Activated T-helper 17 cell treated with anti-CD3 and anti-CD28 coated beads, Interleukin-2, amount 50 U/mL, for 72 hours (primary cell): ENCODE data around the gene JOSD2. TPM values are rescaled to one million over a fixed set of nuclear protein-coding genes. Genes with fewer than 3 reads are reported as not detected.
A peak's percentile ranks its signal among the peaks of the same experiment; 100 is the strongest.

ENCODE experiments used
- ATAC-seq: fragments of 150-1000 bp; cut with Tn5 transposase; replicated peaks from 2 replicates; pipeline ENCODE4 v1.10.0; 2021; ENCODE audit warnings: mild to moderate bottlenecking, moderate library complexity
- H3K27ac Mint-ChIP-seq: one replicate; pipeline ENCODE4 v1.8.0; 2022; ENCODE audit warnings: mixed read lengths
- H3K27me3 Mint-ChIP-seq: one replicate; pipeline ENCODE4 v1.8.0; 2022; ENCODE audit warnings: mixed read lengths
- H3K36me3 Mint-ChIP-seq: one replicate; pipeline ENCODE4 v1.8.0; 2022; ENCODE audit warnings: low read depth, mild to moderate bottlenecking, mixed read lengths
- H3K4me1 Mint-ChIP-seq: one replicate; pipeline ENCODE4 v1.8.0; 2022; ENCODE audit warnings: mixed read lengths
- H3K4me3 Mint-ChIP-seq: one replicate; pipeline ENCODE4 v1.8.0; 2022; ENCODE audit warnings: mild to moderate bottlenecking, mixed read lengths
- H3K9me3 Mint-ChIP-seq: one replicate; pipeline ENCODE4 v1.8.0; 2022; ENCODE audit warnings: mixed read lengths
- total RNA-seq, 2 donors: library from RNA; stranded (reverse); gene quantifications; one replicate each; pipeline ENCODE4 v1.2.3, GENCODE V29; 2022

The JOSD2 gene
- total RNA-seq, 2 donors from 2014 or later, result 37.5 to 45.8 TPM

DNA sequence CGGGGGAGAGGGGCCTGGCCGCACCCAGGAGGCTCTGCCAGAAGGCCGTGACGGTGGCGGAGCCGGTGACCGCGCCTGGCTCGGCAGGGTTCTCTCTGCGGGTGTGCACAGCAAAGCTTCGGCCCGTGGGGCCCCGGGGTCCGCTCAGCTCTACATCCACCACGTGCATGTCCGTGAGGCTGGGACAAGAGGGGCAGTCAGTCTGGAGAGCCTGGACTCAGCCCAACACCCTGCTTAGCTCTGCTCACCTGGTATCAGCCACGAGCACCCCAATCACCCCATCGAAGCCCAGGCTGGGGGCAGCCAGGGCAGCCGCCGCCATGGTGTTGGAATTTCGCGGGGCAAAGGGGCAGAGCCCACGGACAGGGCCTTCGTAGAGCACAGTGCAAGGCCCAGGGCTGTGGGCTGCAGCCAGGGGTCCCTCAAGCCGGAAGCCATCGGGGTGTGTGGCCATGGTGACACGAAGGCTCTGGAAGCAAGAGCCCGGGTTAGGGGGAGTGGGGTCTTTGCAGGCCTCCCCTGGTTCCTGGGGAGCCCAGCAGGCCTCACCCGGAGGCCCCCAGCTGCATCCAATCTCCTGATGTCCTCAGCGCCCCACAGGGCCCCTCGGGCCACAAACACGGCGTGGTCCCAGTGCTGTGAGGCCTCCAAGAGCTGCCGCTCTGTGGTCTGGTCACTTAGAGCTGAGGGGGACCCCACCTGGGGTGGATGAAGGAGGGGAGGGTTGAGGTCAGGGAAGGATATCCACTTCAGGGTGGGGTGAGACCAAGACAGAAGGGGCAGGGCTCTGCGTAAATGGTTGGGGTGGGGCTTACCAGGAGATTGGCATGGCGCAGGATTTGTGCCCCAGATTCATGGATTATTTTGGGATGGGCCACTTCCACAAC, 1.4 kb upstream of the JOSD2 start:
- peaks cover 21% of the 10 kb centered on the region for H3K4me1 Mint-ChIP-seq
- H3K36me3 Mint-ChIP-seq, result peaks cover 26% of the 10 kb centered on the region
- no peaks in the 10 kb centered on the region for H3K9me3 Mint-ChIP-seq
- peak overlapping the region; percentile 86 for H3K4me3 Mint-ChIP-seq
- ATAC-seq, result no peak
- no peaks in the 10 kb centered on the region for H3K27me3 Mint-ChIP-seq
- H3K27ac Mint-ChIP-seq, result peak overlapping the region; percentile 96

DNA sequence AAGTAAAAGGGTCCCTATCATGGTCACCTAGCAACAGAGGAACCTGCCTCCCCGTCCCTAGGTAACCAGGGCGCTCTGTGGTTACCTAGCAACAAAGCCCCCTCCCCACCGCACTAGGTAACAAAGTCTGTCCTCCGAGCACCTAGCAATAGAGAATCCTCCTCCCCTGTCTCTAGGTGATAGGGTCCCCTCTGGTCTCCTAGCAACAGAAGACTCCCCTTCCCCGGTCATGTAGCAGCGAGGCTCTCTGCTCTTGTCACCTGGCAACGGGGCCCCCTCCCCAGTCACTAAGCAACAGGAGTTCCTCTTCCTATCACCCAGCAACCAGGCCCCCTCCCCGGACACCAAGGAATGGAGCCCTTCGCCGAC, 307 bp downstream of the JOSD2 start:
- no peak for ATAC-seq
- H3K27me3 Mint-ChIP-seq, result no peaks in the 10 kb centered on the region
- H3K4me3 Mint-ChIP-seq, result peak overlapping the region; percentile 86
- peak overlapping the region; percentile 96 for H3K27ac Mint-ChIP-seq
- peaks cover 28% of the 10 kb centered on the region for H3K4me1 Mint-ChIP-seq
- H3K36me3 Mint-ChIP-seq, result peaks cover 26% of the 10 kb centered on the region
- H3K9me3 Mint-ChIP-seq, result no peaks in the 10 kb centered on the region

DNA sequence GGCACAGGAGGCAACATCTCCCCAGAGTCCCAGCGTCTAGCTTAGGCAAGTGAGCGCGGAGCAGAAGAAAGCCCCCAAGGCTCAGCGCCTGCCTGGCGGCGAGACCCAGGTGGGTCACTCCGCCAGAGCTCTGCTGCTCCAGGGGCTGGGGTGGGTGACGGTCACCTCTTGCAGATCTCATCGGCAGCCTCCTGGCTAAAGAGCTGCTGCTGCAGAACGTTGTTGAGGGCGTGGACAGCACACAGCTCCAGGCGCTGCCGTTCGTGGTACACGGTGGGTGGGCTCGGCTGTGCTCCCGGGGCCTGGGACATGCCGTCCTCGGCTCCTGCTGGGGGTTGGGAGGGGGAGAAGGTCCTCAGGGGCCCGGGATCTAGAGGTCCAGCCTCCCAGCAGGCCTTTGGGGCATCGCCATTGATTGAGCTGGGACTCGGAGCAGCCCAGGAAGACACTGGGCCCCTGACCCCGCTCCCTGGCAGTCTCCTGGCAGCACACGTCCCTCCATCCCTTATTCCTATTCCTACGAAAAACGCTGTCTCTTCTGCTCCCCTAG, 795 bp downstream of the JOSD2 start:
- peaks cover 28% of the 10 kb centered on the region for H3K4me1 Mint-ChIP-seq
- no peaks in the 10 kb centered on the region for H3K9me3 Mint-ChIP-seq
- H3K4me3 Mint-ChIP-seq, result peak overlapping the region; percentile 86

DNA sequence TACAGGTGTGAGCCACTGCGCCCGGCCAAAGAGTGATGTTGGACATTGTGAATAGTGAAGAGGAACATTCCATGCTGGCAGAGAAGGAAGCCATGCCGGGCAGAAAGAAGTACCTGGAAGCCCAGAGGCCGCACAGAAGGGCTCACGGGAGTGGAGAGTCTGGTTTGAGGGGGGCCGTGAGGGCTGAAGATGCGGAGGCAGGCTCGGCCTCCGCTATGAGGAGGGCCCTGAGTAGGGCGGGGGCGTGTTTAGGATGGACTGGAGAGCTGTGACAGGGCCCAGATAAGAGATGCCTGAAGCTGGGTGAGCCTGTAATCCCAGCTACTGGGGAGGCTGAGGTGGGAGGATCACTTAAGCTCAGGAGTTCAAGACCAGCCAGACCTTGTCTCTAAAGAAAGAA, 1.6 kb downstream of the JOSD2 start:
- peak overlapping the region; percentile 55 for H3K27ac Mint-ChIP-seq
- H3K27me3 Mint-ChIP-seq, result no peaks in the 10 kb centered on the region
- H3K36me3 Mint-ChIP-seq, result peaks cover 26% of the 10 kb centered on the region
- no peaks in the 10 kb centered on the region for H3K9me3 Mint-ChIP-seq
- ATAC-seq, result no peak
- peak overlapping the region; percentile 86 for H3K4me3 Mint-ChIP-seq
- H3K4me1 Mint-ChIP-seq, result peaks cover 28% of the 10 kb centered on the region

More for the DNA sequence above, 795 bp downstream of the JOSD2 start:
- no peaks in the 10 kb centered on the region for H3K27me3 Mint-ChIP-seq
- no peak for ATAC-seq
- H3K27ac Mint-ChIP-seq, result peak overlapping the region; percentile 96
- peaks cover 26% of the 10 kb centered on the region for H3K36me3 Mint-ChIP-seq

DNA sequence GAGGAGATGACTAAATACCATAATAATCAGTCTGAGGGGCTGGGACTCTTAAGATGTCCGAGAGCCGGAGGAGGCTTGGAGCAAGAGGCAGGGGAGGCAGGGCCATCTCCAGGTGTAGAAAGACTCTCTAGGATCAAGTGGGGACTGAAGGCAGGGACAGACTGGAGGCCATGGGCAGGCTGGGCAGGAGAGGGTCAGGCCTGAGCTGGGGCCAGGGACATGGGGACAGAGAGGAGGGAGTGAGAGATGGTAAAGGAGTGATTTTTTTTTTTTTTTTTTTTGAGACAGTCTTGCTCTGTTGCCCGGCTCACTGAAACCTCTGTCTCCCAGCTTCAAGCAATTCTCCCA, 2.2 kb downstream of the JOSD2 start:
- ATAC-seq, result no peak
- Mint-ChIP-seq H3K27ac (peak overlapping the region; percentile 55), H3K9me3 (no peaks in the 10 kb centered on the region), H3K36me3 (peaks cover 26% of the 10 kb centered on the region), H3K4me1 (peaks cover 28% of the 10 kb centered on the region), H3K27me3 (no peaks in the 10 kb centered on the region), H3K4me3 (peak overlapping the region; percentile 86)

DNA sequence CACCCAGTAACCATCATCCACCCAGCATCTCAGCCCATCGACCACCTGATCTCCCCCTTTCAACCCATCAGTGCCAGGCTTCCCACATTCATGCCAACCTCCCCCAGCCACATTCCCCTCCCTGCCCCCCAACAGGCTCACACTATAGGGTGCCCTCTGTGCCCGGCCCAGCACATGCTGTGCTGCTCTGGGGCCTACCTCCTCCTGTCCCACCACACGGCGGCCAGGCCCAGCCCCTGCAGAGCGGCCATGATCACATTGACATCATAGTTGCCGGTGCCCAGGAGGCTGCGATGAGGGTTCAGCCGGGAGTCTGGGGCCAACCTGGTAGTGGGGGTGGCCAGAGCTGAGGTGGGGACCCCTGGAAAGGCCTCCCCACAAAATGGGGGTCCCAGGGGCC, 3.6 kb downstream of the JOSD2 start:
- Mint-ChIP-seq H3K9me3 (no peaks in the 10 kb centered on the region), H3K27ac (peak overlapping the region; percentile 55), H3K4me1 (peaks cover 28% of the 10 kb centered on the region), H3K4me3 (no peak overlapping the region), H3K36me3 (peaks cover 26% of the 10 kb centered on the region), H3K27me3 (no peaks in the 10 kb centered on the region)
- ATAC-seq, result no peak

DNA sequence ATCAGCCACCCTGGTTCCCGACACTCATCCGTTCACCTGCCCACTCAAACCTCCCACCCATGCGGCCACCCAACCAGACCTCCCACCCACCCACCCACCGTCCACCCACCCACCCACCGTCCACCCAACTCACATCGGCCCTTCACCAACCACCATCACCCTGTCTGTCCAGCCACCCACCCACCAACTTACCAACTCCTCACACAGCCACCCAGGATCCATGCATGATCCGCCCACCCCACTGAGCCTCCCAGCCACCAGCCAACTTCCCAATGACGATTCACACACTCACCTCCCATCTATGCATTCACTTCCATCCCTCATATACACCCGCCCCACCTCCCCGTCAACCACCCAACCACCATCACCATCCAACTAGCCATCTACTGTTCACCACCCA, 4.3 kb downstream of the JOSD2 start:
- Mint-ChIP-seq H3K27me3 (no peaks in the 10 kb centered on the region), H3K4me3 (no peak overlapping the region), H3K27ac (no peak overlapping the region), H3K4me1 (peaks cover 28% of the 10 kb centered on the region), H3K9me3 (no peaks in the 10 kb centered on the region), H3K36me3 (peaks cover 26% of the 10 kb centered on the region)
- ATAC-seq, result no peak

DNA sequence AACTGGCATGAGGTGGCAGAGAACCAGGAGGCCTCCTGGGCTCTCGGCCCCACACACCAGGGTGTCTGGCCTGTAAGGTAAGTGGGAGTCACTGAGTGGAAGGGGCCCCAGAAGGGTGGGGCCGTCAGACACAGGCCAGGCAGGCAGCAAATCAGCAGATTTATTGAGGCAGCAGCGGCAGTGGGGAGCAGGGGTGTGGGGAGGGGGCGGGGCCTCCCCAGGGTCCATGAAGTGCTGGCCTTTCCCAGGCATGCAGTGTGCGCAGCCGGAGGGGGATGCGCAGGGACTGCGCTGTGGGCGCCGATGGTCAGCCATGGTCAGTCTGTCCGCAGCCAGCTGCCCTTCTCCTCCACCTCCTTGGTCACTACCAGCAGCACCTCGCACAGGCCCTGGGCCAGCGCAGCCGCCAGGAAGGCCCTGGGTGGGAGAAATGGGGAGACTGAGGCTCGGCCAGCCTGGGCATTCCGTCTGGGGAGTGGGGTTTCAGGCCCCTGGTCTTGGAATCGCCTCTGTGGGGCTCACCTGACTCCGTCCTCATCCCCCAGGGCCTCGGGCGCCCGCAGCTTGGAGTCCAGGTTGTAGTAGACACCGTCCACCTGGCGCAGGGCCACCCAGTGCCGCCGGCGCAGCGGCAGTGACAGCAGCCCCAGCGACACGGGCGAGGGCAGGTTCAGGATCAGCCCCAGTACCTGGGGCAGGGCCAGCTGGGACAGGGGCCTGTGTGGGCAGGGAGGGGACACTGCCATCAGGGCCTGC, 5.0 kb downstream of the JOSD2 start:
- H3K9me3 Mint-ChIP-seq, result no peaks in the 10 kb centered on the region
- no peak overlapping the region for H3K4me3 Mint-ChIP-seq
- peaks cover 22% of the 10 kb centered on the region for H3K4me1 Mint-ChIP-seq
- H3K36me3 Mint-ChIP-seq, result peaks cover 19% of the 10 kb centered on the region
- H3K27me3 Mint-ChIP-seq, result no peaks in the 10 kb centered on the region
- no peak overlapping the region for H3K27ac Mint-ChIP-seq
- ATAC-seq, result no peak

DNA sequence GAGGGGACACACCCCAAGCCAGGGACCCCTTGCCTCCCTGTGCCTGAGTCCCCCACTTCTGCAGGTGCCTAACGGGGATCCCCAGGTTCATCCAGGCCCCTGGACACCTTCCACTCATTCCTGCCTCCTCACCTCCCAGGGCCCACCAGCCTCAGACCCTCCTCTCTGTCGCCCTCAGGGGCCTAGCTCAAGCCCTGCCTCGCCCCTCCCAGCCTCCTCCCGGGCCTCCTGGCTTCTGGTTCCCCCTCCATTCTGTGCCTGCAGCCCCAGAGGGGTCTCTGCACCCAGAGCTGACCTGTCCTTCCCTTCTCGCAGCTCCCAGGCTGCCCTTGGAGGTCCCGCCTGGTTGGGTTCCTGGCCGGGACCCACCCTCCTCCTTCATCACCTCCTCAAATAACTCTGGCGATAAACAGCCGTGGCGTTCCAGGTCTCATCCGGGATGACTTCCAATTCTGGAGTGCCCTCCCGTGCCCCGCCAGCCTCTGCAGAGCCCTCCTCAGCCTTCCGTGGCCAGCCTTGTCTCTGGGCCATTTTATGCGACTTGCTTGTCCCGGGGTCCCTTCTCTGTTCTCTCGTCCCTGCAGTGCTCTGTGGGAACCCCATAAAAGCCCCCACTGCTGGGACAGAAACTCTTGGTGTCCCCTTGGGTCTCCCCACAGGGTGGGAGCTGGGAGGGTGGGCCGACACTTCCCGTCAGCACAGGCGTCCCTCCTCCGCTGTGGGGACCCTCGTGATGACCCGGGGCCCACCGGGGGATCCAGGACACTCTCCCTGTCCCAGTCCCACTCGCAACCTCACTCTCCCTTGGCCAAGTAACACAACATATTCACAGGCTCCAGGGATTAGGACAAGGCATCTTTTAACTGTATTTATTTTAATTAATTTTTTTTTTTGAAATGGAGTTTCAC, 9.2 kb downstream of the JOSD2 start:
- no peaks in the 10 kb centered on the region for H3K9me3 Mint-ChIP-seq
- no peaks in the 10 kb centered on the region for H3K36me3 Mint-ChIP-seq
- no peak overlapping the region for H3K4me3 Mint-ChIP-seq
- peaks cover 1% of the 10 kb centered on the region for H3K4me1 Mint-ChIP-seq
- ATAC-seq, result no peak
- no peaks in the 10 kb centered on the region for H3K27me3 Mint-ChIP-seq
- H3K27ac Mint-ChIP-seq, result no peak overlapping the region

DNA sequence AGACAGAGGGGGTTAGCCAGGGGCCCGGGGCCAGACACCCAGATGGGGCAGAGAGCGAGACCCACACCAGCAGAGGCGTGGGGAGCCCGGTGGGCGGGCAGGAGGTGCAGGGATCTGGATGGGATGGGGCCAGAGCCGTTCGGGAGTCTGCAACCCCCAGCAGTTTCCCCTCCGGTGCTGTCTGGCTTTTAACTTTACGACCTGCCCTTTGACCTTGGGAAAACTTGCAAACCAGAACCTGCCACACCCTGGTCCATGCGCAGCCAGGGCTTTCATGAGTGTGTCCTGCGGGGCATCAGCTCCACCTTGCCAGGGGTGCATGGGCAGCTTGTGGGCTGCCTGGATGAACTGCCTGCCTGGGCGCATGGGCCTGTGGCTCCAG, 9.8 kb downstream of the JOSD2 start:
- H3K4me1 Mint-ChIP-seq, result no peaks in the 10 kb centered on the region
- ATAC-seq, result no peak
- no peaks in the 10 kb centered on the region for H3K27me3 Mint-ChIP-seq
- no peak overlapping the region for H3K27ac Mint-ChIP-seq
- no peak overlapping the region for H3K4me3 Mint-ChIP-seq
- no peaks in the 10 kb centered on the region for H3K36me3 Mint-ChIP-seq
- no peaks in the 10 kb centered on the region for H3K9me3 Mint-ChIP-seq

DNA sequence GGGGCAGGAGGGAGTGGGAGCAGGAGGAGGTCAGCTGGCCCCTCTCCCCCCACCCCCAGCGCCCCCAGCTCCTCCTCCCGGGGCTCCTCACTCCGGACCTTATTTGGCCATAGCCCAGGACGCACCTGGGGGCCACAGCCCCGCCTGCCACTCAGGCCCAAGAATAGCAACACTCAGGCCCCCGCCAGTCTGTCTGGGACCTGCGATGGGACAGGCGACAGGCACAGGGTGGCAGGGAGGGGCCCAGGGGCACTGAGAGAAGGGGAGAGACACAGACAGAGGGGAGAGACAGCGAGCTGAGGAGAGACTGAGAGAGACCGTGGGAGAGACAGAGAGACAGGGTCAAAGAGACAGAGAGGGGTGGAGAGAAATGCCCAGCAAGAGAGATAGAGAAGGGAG, 10.2 kb downstream of the JOSD2 start:
- H3K9me3 Mint-ChIP-seq, result no peaks in the 10 kb centered on the region
- no peak overlapping the region for H3K4me3 Mint-ChIP-seq
- H3K27me3 Mint-ChIP-seq, result no peaks in the 10 kb centered on the region
- no peaks in the 10 kb centered on the region for H3K4me1 Mint-ChIP-seq
- no peaks in the 10 kb centered on the region for H3K36me3 Mint-ChIP-seq
- no peak for ATAC-seq
- no peak overlapping the region for H3K27ac Mint-ChIP-seq

DNA sequence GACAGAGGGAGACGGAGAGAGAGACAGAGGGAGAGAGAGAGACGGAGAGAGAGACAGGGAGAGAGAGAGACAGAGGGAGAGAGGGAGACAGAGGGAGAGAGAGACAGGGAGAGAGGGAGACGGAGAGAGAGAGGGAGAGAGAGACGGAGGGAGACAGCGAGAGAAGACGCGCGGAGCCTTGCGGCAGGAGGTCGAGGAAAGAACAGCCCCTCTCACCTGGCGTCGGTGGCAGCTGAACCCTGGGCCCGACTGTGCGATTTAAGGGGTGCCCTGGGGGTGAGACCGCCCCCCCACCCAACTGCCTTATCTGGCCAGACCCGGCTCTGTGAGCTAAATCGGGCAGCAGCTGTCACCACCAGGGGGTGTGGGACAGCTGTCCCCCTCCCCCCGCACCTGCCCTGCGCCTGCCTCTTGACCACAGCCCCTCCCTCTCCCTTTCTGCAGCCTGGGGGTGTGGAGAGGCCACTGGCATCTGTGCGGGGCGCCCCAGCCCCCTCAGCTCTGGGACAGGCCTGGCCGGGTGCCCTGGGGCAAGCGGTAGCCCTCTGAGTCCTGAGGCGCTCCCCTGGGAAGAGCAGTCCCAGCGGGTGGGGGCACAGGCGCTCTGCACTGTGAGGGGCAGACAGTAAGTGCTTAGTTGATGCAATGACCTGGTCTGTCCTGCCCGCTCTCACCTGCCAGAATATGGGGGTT, 10.8 kb downstream of the JOSD2 start:
- ATAC-seq, result peak; percentile 55
- Mint-ChIP-seq H3K4me3 (no peak overlapping the region), H3K27me3 (no peaks in the 10 kb centered on the region), H3K9me3 (no peaks in the 10 kb centered on the region), H3K27ac (no peak overlapping the region), H3K4me1 (no peaks in the 10 kb centered on the region), H3K36me3 (no peaks in the 10 kb centered on the region)

DNA sequence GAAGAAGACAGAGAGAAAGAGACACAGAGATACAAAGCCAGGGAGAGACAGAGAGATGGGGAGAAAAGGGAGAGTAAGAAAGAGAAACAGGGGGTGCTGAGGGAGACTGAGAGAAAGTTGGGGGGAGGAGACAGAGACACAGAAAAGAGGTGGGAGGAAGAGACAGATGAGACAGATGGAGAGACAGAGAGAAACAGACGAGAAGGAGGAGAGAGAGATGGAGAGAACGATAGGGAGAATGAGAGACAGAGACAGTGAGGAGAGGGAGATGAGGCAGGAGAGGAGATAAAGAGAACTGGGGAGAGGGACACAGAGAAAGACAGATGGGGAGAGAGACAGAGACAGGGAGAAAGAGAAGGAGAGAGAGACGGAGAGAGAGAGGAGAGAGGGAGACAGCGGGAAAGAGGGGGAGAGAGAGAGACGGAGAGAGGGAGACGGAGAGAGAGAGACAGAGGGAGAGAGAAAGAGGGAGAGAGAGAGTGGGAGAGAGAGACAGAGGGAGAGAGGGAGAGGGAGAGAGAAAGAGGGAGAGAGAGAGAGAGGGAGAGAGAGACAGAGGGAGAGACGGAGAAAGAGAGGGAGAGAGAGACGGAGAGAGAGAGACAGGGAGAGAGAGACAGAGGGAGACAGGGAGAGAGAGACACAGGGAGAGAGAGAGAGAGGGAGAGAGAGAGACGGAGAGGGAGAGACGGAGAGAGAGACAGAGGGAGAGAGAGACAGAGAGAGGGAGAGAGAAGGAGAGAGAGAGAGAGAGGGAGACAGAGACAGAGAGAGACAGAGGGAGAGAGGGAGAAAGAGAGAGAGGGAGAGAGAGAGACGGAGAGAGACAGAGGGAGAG, 12.6 kb downstream of the JOSD2 start:
- H3K9me3 Mint-ChIP-seq, result no peaks in the 10 kb centered on the region
- H3K27ac Mint-ChIP-seq, result no peak overlapping the region
- no peaks in the 10 kb centered on the region for H3K27me3 Mint-ChIP-seq
- ATAC-seq, result no peak
- no peak overlapping the region for H3K4me3 Mint-ChIP-seq
- no peaks in the 10 kb centered on the region for H3K36me3 Mint-ChIP-seq
- peaks cover 6% of the 10 kb centered on the region for H3K4me1 Mint-ChIP-seq
